Upper lobe of left lung (tissue), 6 donors: Measurements from ENCODE around the gene TBL1XR1. TPM values are rescaled to one million over a fixed set of nuclear protein-coding genes. Genes with fewer than 3 reads are reported as not detected.

Experiments used
- ATAC-seq, 2 donors: fragments of 200-7000 bp; cut with Tn5 transposase; one replicate each; pipeline ENCODE4 v1.9.1; 2022; ENCODE audit warnings: mild to moderate bottlenecking in 2 of 2, moderate library complexity in 2 of 2; ENCODE audit not compliant: low FRiP score in 2 of 2
- DNase-seq, 2 donors: peaks; one replicate each; pipeline ENCODE4 v3.0.0-alpha.2; 2019 to 2020
- H3K27ac ChIP-seq, 4 donors: fragments of 200-600 bp; sonication (generic); one replicate each; pipeline ENCODE4 v1.5.1; 2016 to 2019
- H3K27me3 ChIP-seq, 4 donors: fragments of 200-600 bp; sonication (generic); one replicate each; pipeline ENCODE4 v1.5.1; 2017 to 2019
- H3K36me3 ChIP-seq, 4 donors: fragments of 200-600 bp; sonication (generic); one replicate each; pipeline ENCODE4 v1.5.1; 2016 to 2019
- H3K4me1 ChIP-seq, 4 donors: fragments of 200-600 bp; sonication (generic); one replicate each; pipeline ENCODE4 v1.5.1; 2018 to 2019
- H3K4me3 ChIP-seq, 4 donors: fragments of 200-600 bp; sonication (generic); one replicate each; pipeline ENCODE4 v1.5.1; 2017 to 2019; ENCODE audit warnings: mild to moderate bottlenecking in 2 of 4, moderate library complexity in 1 of 4
- H3K9me3 ChIP-seq, 4 donors: fragments of 200-600 bp; sonication (generic); one replicate each; pipeline ENCODE4 v1.5.1; 2018 to 2019
- CTCF ChIP-seq, 6 experiments: fragments of 450-650 bp in 4 of 6; fragments of 200-600 bp in 2 of 6; sonication (generic) in 2 of 6; IDR thresholded peaks; one replicate each; pipeline ENCODE4 v1.5.1; 2016 to 2019; ENCODE audit warnings: antibody characterized with exemption in 6 of 6
- EP300 ChIP-seq, 4 donors: sonication (generic); formaldehyde crosslinking; IDR thresholded peaks; one replicate each; pipeline ENCODE4 v1.5.1; 2017; ENCODE audit warnings: antibody characterized with exemption in 4 of 4, control low read depth in 2 of 4
- POLR2A ChIP-seq, 4 donors: fragments of 450-650 bp; IDR thresholded peaks; one replicate each; pipeline ENCODE4 v1.5.1; 2016 to 2017; ENCODE audit warnings: antibody characterized with exemption in 4 of 4, mild to moderate bottlenecking in 2 of 4
- POLR2AphosphoS5 ChIP-seq, 2 donors: sonication (generic); formaldehyde crosslinking; IDR thresholded peaks; one replicate each; pipeline ENCODE4 v1.5.1; 2017; ENCODE audit warnings: antibody characterized with exemption in 2 of 2
- WGBS, 2 donors: methylation state at CpG; one replicate each; pipeline ENCODE4 v1.1.5; 2017 to 2018; 5-methylcytosine and 5-hydroxymethylcytosine counted together
- total RNA-seq, 6 donors: library from RNA; depleted of rRNA in 4 of 6; stranded (reverse); fragments of >200 nt in 4 of 6; gene quantifications; one replicate each; pipeline versions ENCODE4 v1.1.0 to v1.2.1, GENCODE V29; 2016 to 2021
- donor health status: DM: no; HTN: no; CAD: no; lungs with moderate emphysema.
- donor health status: DM: no; HTN: yes; CAD: no; lungs with severe emphysema.

The TBL1XR1 gene
- total RNA-seq, 6 donors from 2014 or later: 46.1 to 156 (median 86.6) TPM

- H3K36me3 ChIP-seq: no peaks in the 10 kb centered on the region
- H3K4me3 ChIP-seq: no peak overlapping the region
- DNase-seq (no peak), ATAC-seq (no peak)
- no peaks in the 10 kb centered on the region for H3K9me3 ChIP-seq
- TF ChIP-seq CTCF (IDR thresholded peaks at IDR 0.05) (no peak), POLR2AphosphoS5 (IDR thresholded peaks at IDR 0.05) (no peak), EP300 (IDR thresholded peaks at IDR 0.05) (no peak), POLR2A (IDR thresholded peaks at IDR 0.05) (no peak)
- peaks cover 5 to 32% (median 16%) of the 10 kb centered on the region in 4 donors for H3K4me1 ChIP-seq
- no peaks in the 10 kb centered on the region for H3K27me3 ChIP-seq
- 80 to 86% methylated on average over 3 of the region's 3 CpGs for WGBS, 2 donors
- no peak overlapping the region for H3K27ac ChIP-seq
Observed at GRCh38 chr3:177065285-177066033, 131.8 kb downstream of the TBL1XR1 start.

GRCh38 chr3:177062052-177062732 is 135.1 kb downstream of the TBL1XR1 start:
- WGBS, 2 donors: 85 to 87% methylated on average over 2 of the region's 2 CpGs
- DNase-seq: no peak
- Histone ChIP-seq H3K36me3 (no peaks in the 10 kb centered on the region), H3K4me3 (no peak overlapping the region), H3K4me1 (peaks cover 4 to 23% (median 13%) of the 10 kb centered on the region in 4 donors), H3K9me3 (no peaks in the 10 kb centered on the region), H3K27ac (no peak overlapping the region), H3K27me3 (no peaks in the 10 kb centered on the region)
- no peak for TF ChIP-seq POLR2A (IDR thresholded peaks at IDR 0.05)
- no peak for TF ChIP-seq POLR2AphosphoS5 (IDR thresholded peaks at IDR 0.05)
- no peak for TF ChIP-seq CTCF (IDR thresholded peaks at IDR 0.05)
- no peak for TF ChIP-seq EP300 (IDR thresholded peaks at IDR 0.05)
- ATAC-seq: no peak

- no peak for TF ChIP-seq POLR2A (IDR thresholded peaks at IDR 0.05)
- no peak for TF ChIP-seq CTCF (IDR thresholded peaks at IDR 0.05)
- no peak for TF ChIP-seq POLR2AphosphoS5 (IDR thresholded peaks at IDR 0.05)
- no peak for TF ChIP-seq EP300 (IDR thresholded peaks at IDR 0.05)
- H3K9me3 ChIP-seq: no peaks in the 10 kb centered on the region
- no peak overlapping the region for H3K4me3 ChIP-seq
- H3K36me3 ChIP-seq: no peaks in the 10 kb centered on the region
- no peaks in the 10 kb centered on the region for H3K27me3 ChIP-seq
- H3K27ac ChIP-seq: no peak overlapping the region
- no peak for DNase-seq
- WGBS, 2 donors: 74 to 78% methylated on average over 4 of the region's 4 CpGs
- ATAC-seq: no peak
- peaks cover 4 to 25% (median 10%) of the 10 kb centered on the region in 4 donors for H3K4me1 ChIP-seq
Observed at GRCh38 chr3:177061369-177061768, 135.9 kb downstream of the TBL1XR1 start.

GRCh38 chr3:177060492-177060891 is 136.8 kb downstream of the TBL1XR1 start:
- no peak for DNase-seq

More at GRCh38 chr3:177060492-177060891, 136.8 kb downstream of the TBL1XR1 start:
- H3K9me3 ChIP-seq: no peaks in the 10 kb centered on the region
- WGBS, 2 donors: 92 to 95% methylated on average over 1 of the region's 1 CpG
- no peaks in the 10 kb centered on the region for H3K36me3 ChIP-seq
- peaks cover 0 to 20% (median 6%) of the 10 kb centered on the region in 4 donors for H3K4me1 ChIP-seq
- no peaks in the 10 kb centered on the region for H3K27me3 ChIP-seq
- no peak overlapping the region for H3K4me3 ChIP-seq
- no peak for ATAC-seq
- TF ChIP-seq POLR2A (IDR thresholded peaks at IDR 0.05) (no peak), EP300 (IDR thresholded peaks at IDR 0.05) (no peak), CTCF (IDR thresholded peaks at IDR 0.05) (no peak)
- H3K27ac ChIP-seq: no peak overlapping the region
